NCI-H1417 (cell line): Measurements from ENCODE around the gene ARHGEF7.
A peak's percentile ranks its signal among the peaks of the same experiment; 100 is the strongest.

ENCODE experiments used
- DNase-seq, 3 experiments: peaks; one replicate each; lab custom pipeline; 2025; lab: John Stamatoyannopoulos, UW

The ARHGEF7 gene

DNA sequence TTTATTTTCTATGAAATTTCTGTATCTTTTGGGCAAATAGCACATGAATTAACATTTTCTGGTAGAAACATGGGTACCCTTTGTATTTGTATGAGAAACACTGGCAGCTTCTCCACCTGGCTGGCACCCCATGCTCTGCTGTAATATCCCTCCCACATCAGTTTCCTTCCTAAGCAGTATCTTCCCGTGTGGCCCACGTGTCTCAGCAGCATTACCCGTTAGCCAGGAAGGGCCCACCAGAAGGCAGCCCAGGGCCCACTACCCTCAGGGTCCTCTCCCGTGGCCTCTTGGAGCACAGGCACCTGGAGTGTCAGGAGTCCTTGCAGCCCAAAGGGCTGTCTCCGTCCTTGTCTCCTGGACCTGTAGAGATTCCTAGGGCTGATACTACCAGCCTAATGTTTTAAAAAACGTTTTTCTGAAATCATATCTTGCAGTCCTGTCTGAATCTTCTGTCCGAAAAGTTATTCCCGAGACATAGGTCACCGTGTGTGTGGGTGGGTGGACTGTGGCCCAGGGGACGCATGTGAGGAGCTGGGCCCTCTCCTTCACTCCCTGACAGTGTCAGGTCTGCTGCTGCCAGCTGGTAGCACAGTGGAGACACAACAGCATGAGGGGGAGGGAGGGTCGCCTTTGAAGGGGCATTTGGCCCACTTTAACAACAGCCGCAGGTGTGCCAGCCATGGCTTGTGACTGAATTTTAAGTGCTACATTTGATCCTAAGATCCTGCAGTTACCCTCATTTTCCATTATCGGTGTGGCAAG lies 183.3 kb downstream of the ARHGEF7 start:
- no peak for DNase-seq

DNA sequence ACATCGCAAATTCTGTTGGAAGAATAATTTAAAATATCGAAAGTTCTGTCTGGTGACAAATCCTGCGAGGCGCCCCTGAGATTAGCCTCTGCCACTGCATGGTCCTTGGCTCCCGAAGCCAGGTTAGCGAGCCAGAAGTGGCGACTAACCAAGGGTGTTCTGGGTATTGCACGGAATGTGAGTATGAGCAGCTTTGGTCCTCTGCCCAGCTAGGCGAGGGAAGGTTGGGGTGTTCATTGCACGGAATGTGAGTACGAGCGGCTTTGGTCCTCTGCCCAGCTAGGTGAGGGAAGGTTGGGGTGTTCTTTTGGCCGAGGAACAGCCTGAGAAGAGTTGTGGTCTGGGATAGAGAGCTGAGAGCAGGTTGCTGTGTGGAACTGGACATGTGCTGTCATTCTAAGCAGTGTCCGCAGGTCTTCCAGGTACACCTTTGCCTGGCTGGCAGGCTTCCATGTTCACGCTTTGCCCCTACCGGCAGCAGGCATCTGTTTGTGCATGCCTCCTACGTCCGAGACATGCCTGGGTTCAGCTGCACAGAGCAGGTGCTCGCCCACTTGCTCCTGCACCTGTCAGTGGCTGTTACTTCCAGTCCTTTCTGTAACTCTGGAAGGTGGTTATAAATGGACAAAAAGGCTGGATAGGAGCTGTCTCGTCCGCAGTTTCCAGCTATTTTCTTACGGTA lies 187.1 kb downstream of the ARHGEF7 start:
- DNase-seq, result peak in 2 of 3 experiments; percentile 31 to 47

DNA sequence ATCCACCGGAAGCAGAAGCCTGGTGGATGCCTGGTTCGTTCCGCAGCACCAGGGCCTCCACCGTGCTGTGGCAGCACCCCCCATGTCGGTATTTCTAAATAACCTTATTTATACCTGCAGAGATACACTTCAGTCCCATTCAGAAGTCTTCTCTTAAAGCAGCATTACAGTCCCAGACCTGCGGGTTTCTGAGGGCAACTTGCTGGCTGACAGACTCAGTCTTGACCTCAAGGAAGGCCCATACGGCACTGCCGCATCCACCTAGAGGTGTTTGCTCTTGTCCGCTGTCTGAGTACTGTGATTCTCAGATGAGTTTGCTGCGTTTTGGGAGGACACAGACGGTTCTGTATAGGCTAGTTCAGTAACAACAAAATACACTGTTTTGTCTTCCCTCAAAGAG lies 188.4 kb downstream of the ARHGEF7 start:
- no peak for DNase-seq

DNA sequence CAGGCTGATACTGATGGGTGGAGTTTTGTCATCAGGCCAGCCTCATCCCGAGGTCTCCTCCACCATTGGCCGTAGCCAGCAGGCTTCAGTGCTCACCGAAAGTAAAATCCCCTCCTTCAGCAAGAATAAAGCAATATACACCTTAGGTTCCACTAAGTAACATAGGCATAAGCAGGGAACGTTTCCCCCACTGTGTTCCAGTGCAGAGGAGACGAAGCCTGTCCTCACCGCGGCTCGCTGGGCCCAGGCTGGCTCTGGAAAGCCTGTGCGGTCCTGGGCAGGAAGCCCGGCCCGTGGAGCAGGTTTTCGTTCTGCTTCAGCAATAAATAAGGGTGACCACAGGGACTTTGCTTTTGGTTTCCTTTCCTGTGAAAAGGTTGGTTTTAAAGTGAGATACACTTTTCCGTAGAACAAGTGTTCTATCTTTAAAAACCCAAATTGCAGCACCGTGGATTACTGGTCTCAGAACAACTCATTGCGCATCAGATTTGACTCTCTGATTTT lies 189.0 kb downstream of the ARHGEF7 start:
- DNase-seq, result no peak

DNA sequence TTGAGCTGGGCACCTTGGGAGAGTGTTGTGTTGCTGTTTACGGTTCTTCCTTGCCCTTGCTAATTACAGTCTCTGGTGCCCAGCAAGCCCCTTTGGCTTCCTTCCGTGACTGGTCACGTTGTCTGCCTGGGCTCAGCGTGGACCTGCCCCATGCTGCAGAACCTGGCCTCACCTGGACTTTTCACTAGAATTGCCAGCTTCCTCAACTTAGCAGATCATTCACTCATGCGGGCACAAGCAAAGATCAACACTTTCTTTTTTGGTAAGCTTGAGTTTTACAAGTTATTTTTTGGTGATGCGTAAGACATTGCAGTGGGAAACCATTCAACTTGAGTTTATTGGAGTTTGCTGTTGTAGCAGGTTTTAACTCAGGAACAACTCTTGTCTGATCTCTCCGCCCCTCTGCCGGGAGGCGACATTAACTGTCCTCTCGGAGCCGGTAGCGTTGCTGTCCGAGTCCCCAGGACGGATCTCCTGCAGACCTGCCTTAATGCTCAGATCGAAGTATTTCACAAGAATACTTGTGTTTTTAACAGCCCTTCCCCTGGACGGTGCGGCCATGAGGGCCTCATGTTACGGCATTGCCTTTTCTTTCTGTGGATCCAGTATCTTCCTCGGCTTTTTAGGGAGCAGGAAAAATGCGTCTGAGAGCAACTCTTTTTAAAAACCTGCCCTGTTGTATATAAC lies 189.6 kb downstream of the ARHGEF7 start:
- no peak for DNase-seq

DNA sequence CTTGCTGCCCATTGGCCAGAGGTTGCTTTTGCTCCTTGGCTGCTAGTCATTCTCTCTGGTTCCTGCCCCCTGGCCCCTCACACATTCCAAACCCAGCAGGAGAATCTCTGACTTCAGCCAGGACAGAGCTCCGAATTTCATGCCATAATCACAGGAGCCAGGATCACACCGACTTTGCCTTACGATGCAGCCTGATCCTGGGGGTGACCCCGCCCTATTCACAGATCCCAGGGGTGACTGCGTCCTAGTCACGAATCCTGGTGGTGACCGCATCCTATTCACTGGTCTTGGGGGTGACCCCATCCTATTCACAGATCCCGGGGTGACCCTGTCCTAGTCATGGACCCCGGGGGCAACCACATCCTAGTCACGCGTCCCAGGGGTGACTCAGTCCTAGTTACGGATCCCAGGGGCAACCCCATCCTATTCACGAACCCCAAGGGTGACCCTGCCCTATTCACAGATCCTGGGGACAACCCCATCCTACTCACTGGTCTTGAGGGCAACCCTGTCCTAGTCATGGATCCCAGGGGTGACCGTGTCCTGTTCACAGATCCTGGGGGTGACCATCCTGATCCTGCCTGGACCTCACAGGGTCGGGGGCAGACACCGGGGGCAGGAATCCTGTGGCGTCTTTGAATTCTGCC lies 198.0 kb downstream of the ARHGEF7 start:
- DNase-seq, result no peak

- no peak for DNase-seq
These were observed 198.9 kb downstream of the ARHGEF7 start for GRCh38 chr13:111313911-111314425.

DNA sequence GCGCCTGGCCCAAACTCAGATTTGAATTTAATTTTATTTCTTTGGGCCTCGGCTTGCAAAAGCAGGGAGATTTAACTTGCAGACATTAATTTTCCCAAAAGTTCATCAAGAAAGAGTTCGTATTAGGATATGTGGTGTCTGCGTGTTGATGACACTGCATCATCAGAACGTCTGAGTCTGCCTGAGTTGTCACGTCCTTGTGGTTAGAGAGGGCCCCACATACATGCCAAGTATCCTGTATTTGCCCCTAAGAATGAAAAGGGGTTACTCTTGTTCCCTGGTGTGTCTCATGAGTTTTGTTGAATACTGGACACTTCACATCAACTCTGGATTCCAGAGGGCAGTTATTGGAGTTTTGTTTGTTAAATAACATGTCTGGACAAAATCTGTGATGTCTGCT lies 199.7 kb downstream of the ARHGEF7 start:
- no peak for DNase-seq

DNA sequence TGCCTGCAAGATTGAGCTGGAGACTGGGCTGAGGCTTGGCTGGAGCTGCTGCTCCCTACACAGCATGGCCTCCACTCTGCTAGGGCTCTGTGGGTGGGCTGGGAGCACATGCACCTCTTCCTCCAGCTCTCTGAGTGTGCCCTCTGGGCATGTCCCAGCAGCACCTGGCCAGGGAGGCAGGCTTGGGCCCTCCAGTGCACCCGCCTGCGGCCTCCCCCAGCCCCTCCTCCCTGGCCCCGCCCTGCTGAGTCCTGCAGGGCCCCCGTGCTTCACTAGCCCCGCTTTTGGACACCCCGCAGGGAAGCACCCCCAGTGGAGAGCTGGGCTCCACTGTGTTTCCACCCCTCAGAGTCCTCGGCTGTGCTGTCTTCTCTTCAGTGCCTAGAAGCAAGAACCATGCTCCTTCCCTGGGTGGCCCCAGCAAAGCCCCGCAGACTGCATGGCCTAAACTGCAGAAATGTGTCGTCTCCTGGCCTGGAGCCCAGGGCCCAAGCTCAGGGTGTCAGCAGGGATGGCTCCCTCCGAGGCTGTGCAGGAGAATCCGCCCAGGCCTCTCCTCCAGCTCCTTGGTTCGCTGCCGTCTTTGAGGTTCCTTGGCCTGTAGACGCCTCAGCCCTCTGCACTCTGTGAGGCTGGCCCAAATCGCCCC lies 200.4 kb downstream of the ARHGEF7 start:
- peak in 2 of 3 experiments; percentile 41 to 59 for DNase-seq

DNA sequence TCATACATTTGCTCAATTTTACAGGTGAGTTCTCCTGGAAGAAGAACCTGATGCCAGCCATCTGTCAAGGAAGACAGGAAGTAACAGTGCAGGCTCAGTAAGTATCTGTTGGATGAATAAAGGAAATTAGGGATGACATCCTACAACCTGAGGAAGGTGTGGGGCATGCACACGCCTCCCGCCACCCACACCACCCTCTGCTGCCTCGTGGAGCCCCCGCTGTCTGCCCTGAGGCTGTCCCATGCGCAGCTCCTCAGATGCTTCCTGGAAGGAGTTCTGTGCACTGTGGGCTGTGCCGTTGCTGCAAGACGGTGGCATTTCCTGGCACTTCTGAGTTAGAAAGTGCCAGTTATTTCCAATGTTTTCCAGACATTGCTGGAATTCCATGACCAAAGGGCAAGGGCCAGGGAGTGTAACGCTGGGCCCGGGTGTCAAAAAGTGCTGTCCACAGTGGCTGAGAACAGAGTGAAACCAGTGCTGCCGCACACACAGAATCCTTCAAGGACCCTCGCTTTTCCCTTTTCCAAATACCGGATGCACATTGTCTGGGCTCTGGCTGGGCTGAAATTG lies 201.1 kb downstream of the ARHGEF7 start:
- no peak for DNase-seq

- DNase-seq, result no peak
These were observed 202.0 kb downstream of the ARHGEF7 start for GRCh38 chr13:111317042-111317550.

GRCh38 chr13:111317571-111318345 lies 202.6 kb downstream of the ARHGEF7 start:
- DNase-seq, result no peak

DNA sequence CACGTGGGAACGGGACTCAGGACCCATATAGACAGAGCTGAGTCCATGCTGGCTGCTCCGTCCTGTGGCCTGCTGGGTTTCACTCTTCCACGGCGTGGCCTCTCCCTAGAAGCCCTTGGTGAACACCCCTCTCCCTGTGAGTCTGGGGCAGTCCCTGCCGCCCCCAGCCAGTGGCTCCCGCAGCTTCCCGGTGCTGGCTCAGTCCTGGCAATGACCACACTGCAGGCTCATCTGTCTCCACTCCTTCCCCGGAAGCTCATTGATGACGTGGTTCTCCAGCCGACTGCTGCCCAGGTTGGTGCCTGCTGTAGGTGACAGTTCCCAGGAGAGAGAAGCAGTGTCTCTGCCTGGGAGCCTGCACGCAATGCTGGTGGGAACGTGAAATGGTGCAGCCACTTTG lies 203.3 kb downstream of the ARHGEF7 start:
- no peak for DNase-seq

- no peak for DNase-seq
These were observed 204.4 kb downstream of the ARHGEF7 start for GRCh38 chr13:111319521-111319920.

GRCh38 chr13:111319998-111320911 lies 205.1 kb downstream of the ARHGEF7 start, which contains the start of gene TEX29:
TEX29 (plus strand) TSS chr13:111320642; CDS start chr13:111320891, 249 bp downstream.
- DNase-seq, result no peak

DNA sequence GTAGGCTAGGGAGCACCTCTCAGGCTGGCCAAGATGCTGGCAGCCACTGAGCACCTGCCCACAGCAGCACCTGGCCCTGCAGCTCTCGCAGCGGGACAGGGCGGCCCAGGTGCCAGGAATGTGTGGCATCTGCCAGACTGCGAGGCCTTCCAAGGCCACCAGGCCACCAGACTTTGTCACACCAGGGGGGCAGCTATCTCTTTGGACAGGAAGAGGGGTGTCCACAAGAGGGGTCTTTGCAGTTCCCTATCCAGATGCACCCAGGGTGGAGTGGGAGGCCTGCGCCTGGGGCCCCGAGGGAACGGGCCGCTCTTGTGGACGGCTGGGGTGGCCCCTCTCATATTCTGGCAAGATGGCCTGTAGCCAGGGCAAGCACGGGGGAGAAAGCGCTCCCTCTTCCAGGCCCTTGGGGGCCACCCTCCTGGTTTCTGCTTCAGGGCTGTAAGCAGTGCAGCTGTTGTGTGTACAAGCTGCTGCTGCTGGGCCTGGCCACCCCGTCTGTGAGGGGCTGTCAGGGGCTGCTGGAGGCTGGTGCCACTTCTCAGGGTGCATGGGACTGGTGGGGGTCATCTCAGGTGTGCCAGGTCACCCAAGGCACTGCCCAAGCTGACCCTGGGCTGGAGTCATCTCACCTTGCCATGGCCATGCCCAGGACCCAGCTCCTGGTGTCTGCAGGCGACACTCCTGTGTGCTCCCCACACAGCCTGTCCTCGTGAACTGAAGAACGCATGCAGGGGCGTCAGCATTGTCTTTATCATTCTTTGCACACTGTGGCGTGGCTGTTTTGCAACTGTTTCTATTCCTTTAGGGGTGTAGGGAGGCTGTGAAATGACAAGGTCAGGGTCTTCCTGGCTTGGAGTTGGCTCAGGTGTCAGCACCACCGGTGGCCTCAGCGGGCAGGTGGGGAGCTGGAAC lies 207.1 kb downstream of the ARHGEF7 start:
- DNase-seq, result no peak

GRCh38 chr13:111322916-111323331 lies 207.8 kb downstream of the ARHGEF7 start:
- DNase-seq, result no peak

DNA sequence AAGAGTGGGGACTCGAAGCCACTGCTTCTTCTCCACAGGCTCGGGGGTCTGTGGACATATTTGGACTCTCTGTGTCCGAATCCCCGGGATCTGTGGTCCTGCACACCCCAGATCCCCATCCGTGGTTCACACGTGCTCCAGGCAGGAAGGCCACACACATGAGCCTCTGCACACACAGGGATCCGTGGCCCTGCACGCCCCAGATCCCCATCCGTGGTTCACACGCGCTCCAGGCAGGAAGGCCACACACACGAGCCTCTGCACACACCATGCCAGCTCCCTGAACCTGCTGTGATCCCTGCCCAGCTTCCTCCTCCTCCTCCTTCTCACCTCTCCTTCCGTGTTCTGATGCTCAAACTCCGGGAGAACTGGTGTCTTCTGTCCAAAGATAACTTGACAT lies 208.4 kb downstream of the ARHGEF7 start:
- DNase-seq, result no peak
